ENCODE measurements around the gene APP. TPM values are rescaled to one million over a fixed set of nuclear protein-coding genes. Genes with fewer than 3 reads are reported as not detected.

Gene APP
- polyA plus RNA-seq (2012; ENCODE audit: low read depth, missing spikeins): 0.19 TPM

DNA sequence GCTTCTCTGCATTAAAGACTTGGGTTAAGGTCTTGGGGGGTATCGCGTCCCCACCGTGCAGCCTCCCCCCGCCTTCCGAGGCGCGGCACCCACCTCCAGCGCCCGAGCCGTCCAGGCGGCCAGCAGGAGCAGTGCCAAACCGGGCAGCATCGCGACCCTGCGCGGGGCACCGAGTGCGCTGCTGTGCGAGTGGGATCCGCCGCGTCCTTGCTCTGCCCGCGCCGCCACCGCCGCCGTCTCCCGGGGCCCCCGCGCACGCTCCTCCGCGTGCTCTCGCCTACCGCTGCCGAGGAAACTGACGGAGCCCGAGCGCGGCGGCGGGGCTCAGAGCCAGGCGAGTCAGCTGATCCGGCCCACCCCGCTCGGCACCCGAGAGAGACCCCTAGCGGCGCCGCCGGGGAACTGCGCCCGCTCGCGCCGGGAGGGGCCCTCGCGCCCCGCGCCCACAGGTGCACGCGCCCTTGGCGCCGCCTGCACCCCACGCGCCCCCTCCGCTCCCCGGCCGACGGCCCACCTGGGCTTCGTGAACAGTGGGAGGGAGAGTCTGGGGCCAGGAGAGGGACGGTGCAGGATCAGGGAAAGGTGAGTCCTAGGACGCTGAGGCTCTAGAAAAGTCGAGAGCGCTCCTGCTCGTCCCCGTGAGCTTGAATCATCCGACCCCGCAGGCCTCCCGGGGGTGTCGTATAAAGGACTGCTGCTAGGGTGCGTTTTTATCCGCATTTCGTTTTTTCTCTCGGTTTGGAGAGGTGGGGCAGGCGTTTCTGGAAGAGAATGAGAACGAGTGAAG is at the start of gene APP:
Gene APP (minus strand): TSS at position 300 of the 787 bp plus-strand sequence. CDS start 150 bp downstream, at position 150.
- FAIRE-seq: no peak
- DNase-seq (ENCODE audit: insufficient read length, low spot score): peak; percentile 97
- no peak for TF ChIP-seq POLR2A (IDR thresholded peaks at IDR 0.05; ENCODE audit: low read depth, low read length)
- TF ChIP-seq POLR2AphosphoS5 (IDR thresholded peaks at IDR 0.05; ENCODE audit: low read depth, low read length): no peak
- TF ChIP-seq SPI1 (IDR thresholded peaks at IDR 0.05; ENCODE audit: low read depth, low read length): no peak
- TF ChIP-seq PAX5 (IDR thresholded peaks at IDR 0.05; ENCODE audit: insufficient read depth, low read length, severe bottlenecking): no peak
- TF ChIP-seq POU2F2 (IDR thresholded peaks at IDR 0.05; ENCODE audit: low read depth, low read length): no peak
- TF ChIP-seq TAF1 (IDR thresholded peaks at IDR 0.05; ENCODE audit: low read depth, low read length): no peak

DNA sequence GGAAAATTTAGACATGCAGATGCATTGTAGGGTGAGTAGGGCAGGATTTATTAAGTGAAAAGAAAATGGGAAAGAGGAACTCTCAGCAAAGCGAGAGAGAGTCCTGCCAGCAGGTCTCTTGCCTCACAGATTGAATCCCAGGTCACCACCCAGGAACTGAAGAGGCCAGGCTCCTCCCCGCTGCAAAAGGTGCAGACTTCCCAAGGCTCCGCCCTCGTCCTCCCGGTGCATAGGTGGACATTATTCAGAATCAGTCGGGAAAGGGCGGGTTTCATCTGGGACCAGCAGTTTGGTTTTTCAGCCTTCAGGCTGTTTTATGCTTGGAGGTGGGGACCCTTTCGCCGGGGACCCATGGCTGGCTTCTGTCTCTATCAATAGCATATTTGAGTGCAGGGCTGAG is 41.6 kb upstream of the APP start:
- no peak for FAIRE-seq
- no peak for DNase-seq (ENCODE audit: insufficient read length, low spot score)

DNA sequence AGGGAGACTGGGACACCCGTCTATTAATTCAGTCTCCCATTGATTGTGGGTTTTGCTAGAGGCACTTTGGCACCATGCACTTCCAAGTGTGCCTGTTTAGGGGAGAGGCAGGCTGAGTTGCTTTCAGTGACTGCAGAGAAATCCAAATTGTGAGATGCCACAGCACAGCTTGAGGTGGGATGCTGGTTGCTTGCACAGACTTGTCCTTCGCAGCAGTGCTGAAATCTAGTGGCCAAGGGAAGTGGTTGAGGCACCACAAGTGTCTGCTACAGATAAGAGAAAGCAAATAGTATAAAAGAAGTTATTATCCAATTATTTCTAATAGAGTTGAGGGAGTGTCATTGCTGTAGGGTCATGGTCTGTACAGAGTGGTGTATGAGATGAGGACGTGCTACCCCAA is 40.0 kb upstream of the APP start:
- TF ChIP-seq TAF1 (IDR thresholded peaks at IDR 0.05; ENCODE audit: low read depth, low read length) (no peak), POU2F2 (IDR thresholded peaks at IDR 0.05; ENCODE audit: low read depth, low read length) (no peak), SPI1 (IDR thresholded peaks at IDR 0.05; ENCODE audit: low read depth, low read length) (no peak), POLR2AphosphoS5 (IDR thresholded peaks at IDR 0.05; ENCODE audit: low read depth, low read length) (no peak), POLR2A (IDR thresholded peaks at IDR 0.05; ENCODE audit: low read depth, low read length) (no peak), PAX5 (IDR thresholded peaks at IDR 0.05; ENCODE audit: insufficient read depth, low read length, severe bottlenecking) (no peak)
- DNase-seq (ENCODE audit: insufficient read length, low spot score): no peak
- no peak for FAIRE-seq

More for the DNA sequence above, 41.6 kb upstream of the APP start:
- no peak for TF ChIP-seq POLR2A (IDR thresholded peaks at IDR 0.05; ENCODE audit: low read depth, low read length)

DNA sequence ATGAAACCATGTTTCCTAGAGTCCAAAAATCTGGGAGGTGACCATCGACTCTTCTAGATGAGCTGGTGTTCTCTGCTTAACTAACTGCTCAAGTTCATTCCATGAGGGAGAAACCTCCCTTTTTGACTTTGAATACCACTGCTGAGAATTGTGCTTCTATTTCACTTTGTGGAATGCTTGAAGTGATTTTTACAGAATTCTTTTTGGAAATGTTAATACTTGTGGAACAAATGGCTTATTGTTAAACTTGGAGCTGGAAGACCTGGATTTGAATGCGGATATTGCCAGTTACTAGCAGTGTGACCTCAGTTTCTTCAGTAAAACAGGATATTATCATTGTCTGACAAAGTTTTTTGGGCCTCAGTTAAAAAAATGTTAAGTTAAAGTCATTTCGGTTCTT is 36.5 kb upstream of the APP start:
- TF ChIP-seq POLR2AphosphoS5 (IDR thresholded peaks at IDR 0.05; ENCODE audit: low read depth, low read length) (no peak), SPI1 (IDR thresholded peaks at IDR 0.05; ENCODE audit: low read depth, low read length) (no peak), POU2F2 (IDR thresholded peaks at IDR 0.05; ENCODE audit: low read depth, low read length) (no peak), POLR2A (IDR thresholded peaks at IDR 0.05; ENCODE audit: low read depth, low read length) (no peak)
- FAIRE-seq: no peak

DNA sequence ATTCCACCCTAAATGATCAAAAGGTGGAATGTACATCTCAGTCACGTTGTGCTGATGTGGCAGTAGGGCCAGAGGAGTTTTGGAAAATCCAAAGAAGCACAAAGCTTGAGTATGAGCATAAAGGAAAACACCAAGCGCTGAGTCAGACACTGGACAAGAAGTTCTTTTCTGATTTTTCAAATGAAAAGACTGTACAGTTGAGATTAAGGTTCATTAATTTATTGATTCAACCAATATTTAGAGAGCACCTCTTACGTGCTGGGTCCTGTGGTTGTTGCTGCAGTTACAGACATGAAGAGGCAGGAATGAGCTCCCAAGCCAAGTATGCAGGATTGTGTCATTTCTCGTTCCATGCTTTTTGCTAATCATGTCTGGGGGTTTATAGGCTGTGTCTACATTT is 28.9 kb upstream of the APP start:
- FAIRE-seq (no peak), DNase-seq (ENCODE audit: insufficient read length, low spot score) (no peak)
- TF ChIP-seq POLR2A (IDR thresholded peaks at IDR 0.05; ENCODE audit: low read depth, low read length) (no peak), POU2F2 (IDR thresholded peaks at IDR 0.05; ENCODE audit: low read depth, low read length) (no peak), SPI1 (IDR thresholded peaks at IDR 0.05; ENCODE audit: low read depth, low read length) (no peak), PAX5 (IDR thresholded peaks at IDR 0.05; ENCODE audit: insufficient read depth, low read length, severe bottlenecking) (no peak), TAF1 (IDR thresholded peaks at IDR 0.05; ENCODE audit: low read depth, low read length) (no peak), POLR2AphosphoS5 (IDR thresholded peaks at IDR 0.05; ENCODE audit: low read depth, low read length) (no peak)

More for the DNA sequence above, 36.5 kb upstream of the APP start:
- DNase-seq (ENCODE audit: insufficient read length, low spot score): no peak

DNA sequence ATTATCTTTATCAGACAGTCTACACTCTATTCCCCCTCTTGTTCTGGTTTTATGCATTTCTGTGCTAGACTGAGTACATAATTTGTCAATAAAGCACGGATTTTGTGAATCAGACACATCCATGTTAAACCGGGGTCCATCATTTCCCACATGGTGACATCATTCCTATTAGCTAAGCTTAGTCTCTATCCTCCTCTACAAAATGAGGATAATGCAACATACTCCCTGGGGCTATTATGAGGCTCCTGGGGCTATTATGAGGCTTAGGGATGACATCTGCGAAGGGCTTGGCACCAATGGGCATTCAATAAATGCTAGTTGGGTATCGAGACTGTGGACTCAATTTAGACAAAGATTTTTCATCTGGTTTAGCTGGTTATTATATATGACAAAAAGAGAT is 25.1 kb upstream of the APP start:
- TF ChIP-seq TAF1 (IDR thresholded peaks at IDR 0.05; ENCODE audit: low read depth, low read length): no peak
- TF ChIP-seq POLR2A (IDR thresholded peaks at IDR 0.05; ENCODE audit: low read depth, low read length): no peak
- TF ChIP-seq PAX5 (IDR thresholded peaks at IDR 0.05; ENCODE audit: insufficient read depth, low read length, severe bottlenecking): no peak
- TF ChIP-seq SPI1 (IDR thresholded peaks at IDR 0.05; ENCODE audit: low read depth, low read length): no peak
- TF ChIP-seq POLR2AphosphoS5 (IDR thresholded peaks at IDR 0.05; ENCODE audit: low read depth, low read length): no peak
- TF ChIP-seq POU2F2 (IDR thresholded peaks at IDR 0.05; ENCODE audit: low read depth, low read length): no peak
- DNase-seq (ENCODE audit: insufficient read length, low spot score): no peak
- no peak for FAIRE-seq

DNA sequence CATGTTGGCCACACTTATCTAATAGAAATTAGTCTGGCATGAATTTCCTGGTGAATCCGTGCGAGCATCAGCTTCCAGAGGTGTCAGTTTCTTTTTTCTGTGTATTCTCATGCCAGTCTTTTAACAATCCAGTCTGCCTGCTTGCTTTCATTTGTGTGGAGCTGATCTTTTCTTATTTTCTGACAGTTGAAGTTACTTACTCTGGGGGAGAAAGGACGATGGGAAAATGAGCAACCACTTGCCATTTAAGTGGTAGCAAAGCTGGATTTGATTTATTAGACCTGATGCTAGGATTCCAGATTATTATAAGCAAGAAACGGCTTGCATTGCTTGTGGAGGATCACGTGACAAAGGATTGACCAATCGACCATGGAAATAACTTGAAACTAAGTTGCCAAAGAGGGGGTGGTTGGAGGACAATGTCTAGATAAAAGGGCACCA is 24.3 kb upstream of the APP start:
- no peak for TF ChIP-seq POLR2A (IDR thresholded peaks at IDR 0.05; ENCODE audit: low read depth, low read length)
- FAIRE-seq (no peak), DNase-seq (ENCODE audit: insufficient read length, low spot score) (no peak)

DNA sequence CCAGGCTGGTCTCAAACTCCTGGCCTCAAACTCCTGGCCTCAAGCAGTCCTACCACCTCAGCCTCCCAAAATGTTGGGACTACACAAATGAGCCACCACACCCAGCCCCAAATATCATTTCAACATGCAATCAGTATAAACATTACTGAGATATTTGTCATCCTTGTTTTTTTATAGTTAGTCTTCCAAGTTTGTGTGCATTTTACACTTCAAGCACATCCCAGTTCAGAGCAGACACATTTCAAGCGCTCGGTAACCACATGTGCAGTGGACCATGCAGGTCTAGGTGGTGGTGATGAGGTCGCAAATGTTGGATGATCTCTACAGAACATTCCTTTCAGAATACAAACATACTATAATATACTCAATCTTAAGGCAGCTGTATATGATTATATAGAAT is 23.8 kb upstream of the APP start:
- TF ChIP-seq POLR2A (IDR thresholded peaks at IDR 0.05; ENCODE audit: low read depth, low read length) (no peak), TAF1 (IDR thresholded peaks at IDR 0.05; ENCODE audit: low read depth, low read length) (no peak), PAX5 (IDR thresholded peaks at IDR 0.05; ENCODE audit: insufficient read depth, low read length, severe bottlenecking) (no peak), SPI1 (IDR thresholded peaks at IDR 0.05; ENCODE audit: low read depth, low read length) (no peak)
- DNase-seq (ENCODE audit: insufficient read length, low spot score): no peak
- FAIRE-seq: no peak

DNA sequence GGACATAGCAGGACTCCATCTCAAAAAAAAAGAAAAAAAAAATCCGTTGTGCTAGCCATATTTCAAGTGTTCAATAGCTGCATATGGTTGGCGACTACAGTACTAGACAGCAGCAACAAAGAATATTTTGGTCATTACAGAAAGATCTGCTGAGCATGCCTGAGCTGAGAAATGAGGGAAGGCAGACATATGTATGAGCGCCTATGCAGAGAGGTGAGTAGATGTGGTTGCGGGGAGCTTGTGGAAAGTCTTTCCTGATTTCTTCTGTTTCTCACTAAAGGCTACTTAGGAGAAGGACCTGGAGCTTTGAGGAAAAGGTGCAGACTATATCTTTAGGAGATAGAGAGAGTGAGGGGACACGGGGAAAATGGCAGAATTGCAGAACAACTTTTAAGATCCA is 21.0 kb upstream of the APP start:
- no peak for TF ChIP-seq POU2F2 (IDR thresholded peaks at IDR 0.05; ENCODE audit: low read depth, low read length)
- TF ChIP-seq TAF1 (IDR thresholded peaks at IDR 0.05; ENCODE audit: low read depth, low read length): no peak
- TF ChIP-seq SPI1 (IDR thresholded peaks at IDR 0.05; ENCODE audit: low read depth, low read length): no peak
- TF ChIP-seq PAX5 (IDR thresholded peaks at IDR 0.05; ENCODE audit: insufficient read depth, low read length, severe bottlenecking): no peak
- TF ChIP-seq POLR2AphosphoS5 (IDR thresholded peaks at IDR 0.05; ENCODE audit: low read depth, low read length): no peak
- TF ChIP-seq POLR2A (IDR thresholded peaks at IDR 0.05; ENCODE audit: low read depth, low read length): no peak

DNA sequence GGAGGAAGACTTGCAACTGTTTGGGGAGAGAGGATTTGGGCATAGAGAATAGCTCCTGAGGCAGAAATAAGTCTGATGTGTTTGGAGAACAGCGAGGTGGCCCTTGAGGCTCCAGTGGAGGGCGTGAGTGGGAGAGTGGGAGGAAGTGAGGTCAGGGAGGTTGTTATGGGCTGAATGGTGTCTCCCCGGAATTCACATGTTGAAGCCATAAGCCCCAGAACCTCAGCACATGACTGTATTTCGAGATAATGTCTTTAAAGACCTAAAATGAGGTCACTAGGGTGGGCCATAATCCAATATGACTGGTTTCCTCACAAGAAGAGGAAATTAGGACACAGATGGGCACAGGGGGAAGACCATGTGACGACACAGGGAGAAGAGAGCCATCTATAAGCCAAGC is 17.9 kb upstream of the APP start:
- FAIRE-seq: no peak

More for the DNA sequence above, 21.0 kb upstream of the APP start:
- DNase-seq (ENCODE audit: insufficient read length, low spot score) (no peak), FAIRE-seq (no peak)

More for the DNA sequence above, 17.9 kb upstream of the APP start:
- no peak for DNase-seq (ENCODE audit: insufficient read length, low spot score)
- TF ChIP-seq POLR2AphosphoS5 (IDR thresholded peaks at IDR 0.05; ENCODE audit: low read depth, low read length) (no peak), PAX5 (IDR thresholded peaks at IDR 0.05; ENCODE audit: insufficient read depth, low read length, severe bottlenecking) (no peak), POLR2A (IDR thresholded peaks at IDR 0.05; ENCODE audit: low read depth, low read length) (no peak), POU2F2 (IDR thresholded peaks at IDR 0.05; ENCODE audit: low read depth, low read length) (no peak), TAF1 (IDR thresholded peaks at IDR 0.05; ENCODE audit: low read depth, low read length) (no peak), SPI1 (IDR thresholded peaks at IDR 0.05; ENCODE audit: low read depth, low read length) (no peak)

All from GM12891 (cell line).